Thoracic aorta endothelial cell (primary cell): ENCODE measurements around the gene DPH3. TPM values are rescaled to one million over a fixed set of nuclear protein-coding genes. Genes with fewer than 3 reads are reported as not detected.

Experiments used
- total RNA-seq: library from RNA; depleted of rRNA; stranded (reverse); fragments of >200 nt; gene quantifications from 2 replicates; pipeline ENCODE4 v1.2.3, GENCODE V29; 2012

DPH3 gene
- total RNA-seq, result 23.4 and 27.0 TPM in 2 replicates

GRCh38 chr3:16264708-16265454 lies at the start of gene DPH3, which contains the start of gene OXNAD1:
TSS of gene DPH3 (minus strand) at chr3:16264943. CDS start at chr3:16264876, 67 bp downstream.
TSS of gene OXNAD1 (plus strand) at chr3:16265212. CDS start at chr3:16270953, 5,741 bp downstream.

Other genes starting within 250 kb of the DPH3 start
- 4.3 and 5.7 TPM in 2 replicates for gene GALNT15, start 90.3 kb downstream of the DPH3 start, total RNA-seq
- gene OXNAD1, start 269 bp upstream of the DPH3 start, total RNA-seq, result 14.6 and 16.4 TPM in 2 replicates
- 41.1 and 47.2 TPM in 2 replicates for gene RFTN1, start 248.8 kb upstream of the DPH3 start, total RNA-seq